Immature natural killer cell (primary cell): ENCODE measurements around the gene SCUBE1. TPM values are rescaled to one million over a fixed set of nuclear protein-coding genes. Genes with fewer than 3 reads are reported as not detected.
A peak's percentile ranks its signal among the peaks of the same experiment; 100 is the strongest.

Experiments
- DNase-seq, 3 donors: peaks; one replicate each; pipeline ENCODE4 v3.0.0; 2022; ENCODE audit warnings: mixed read lengths in 1 of 3
- H3K27ac Mint-ChIP-seq, 6 donors: one replicate each; pipeline ENCODE4 v1.8.0; 2020; ENCODE audit warnings: mixed read lengths in 6 of 6, mild to moderate bottlenecking in 5 of 6, inconsistent platforms in 4 of 6, moderate library complexity in 3 of 6
- H3K27me3 Mint-ChIP-seq, 3 donors: one replicate each; pipeline ENCODE4 v1.8.0; 2020 to 2021; ENCODE audit warnings: low read depth in 3 of 3, mild to moderate bottlenecking in 3 of 3, mixed read lengths in 3 of 3, moderate library complexity in 3 of 3, inconsistent platforms in 1 of 3
- H3K36me3 Mint-ChIP-seq, 3 donors: one replicate each; pipeline ENCODE4 v1.8.0; 2020; ENCODE audit warnings: mixed read lengths in 3 of 3, inconsistent platforms in 2 of 3, mild to moderate bottlenecking in 2 of 3
- H3K4me1 Mint-ChIP-seq, 2 donors: one replicate each; pipeline ENCODE4 v1.8.0; 2020; ENCODE audit warnings: inconsistent platforms in 2 of 2, mild to moderate bottlenecking in 2 of 2, mixed read lengths in 2 of 2, moderate library complexity in 1 of 2
- H3K4me3 Mint-ChIP-seq, 5 donors: one replicate each; pipeline ENCODE4 v1.8.0; 2020; ENCODE audit warnings: mild to moderate bottlenecking in 5 of 5, mixed read lengths in 5 of 5, inconsistent platforms in 3 of 5, moderate library complexity in 3 of 5
- H3K9me3 Mint-ChIP-seq, 6 donors: one replicate each; pipeline ENCODE4 v1.8.0; 2020; ENCODE audit warnings: mild to moderate bottlenecking in 6 of 6, mixed read lengths in 6 of 6, inconsistent platforms in 4 of 6, moderate library complexity in 3 of 6
- polyA plus RNA-seq, 3 donors: library from polyadenylated mRNA; unstranded; fragments of 300-500 nt; fragmentation: Illumina TruSeq; gene quantifications; one replicate each; pipeline ENCODE4 v1.2.3, GENCODE V29; 2021

The SCUBE1 gene
- under 1 TPM in 1 of 3 donors, not detected in 2; 0.16 TPM for polyA plus RNA-seq

DNA sequence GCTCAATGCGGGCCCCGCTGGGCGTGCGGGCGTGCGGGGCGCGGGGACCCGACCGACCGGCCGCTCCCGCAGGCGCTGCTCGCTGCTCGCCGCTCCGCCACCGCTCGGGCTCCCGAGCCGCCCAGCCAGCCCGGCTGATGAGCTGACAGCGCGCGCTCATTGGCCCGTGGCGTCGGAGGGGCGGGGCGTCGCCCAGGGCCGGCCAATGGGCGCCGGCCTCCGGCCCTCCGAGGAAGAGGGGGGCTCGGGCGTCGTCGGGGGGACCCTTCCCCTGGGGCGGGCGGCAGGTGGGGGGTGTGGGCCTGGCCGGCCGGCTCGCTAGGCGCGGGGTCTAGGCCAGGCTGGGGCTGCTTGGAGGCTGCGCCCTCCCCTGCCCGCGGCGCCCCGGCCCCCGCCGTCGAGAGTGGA lies at the start of gene SCUBE1:
TSS of gene SCUBE1 (minus strand) at position 111 of the 408 bp plus-strand sequence. CDS start 111 bp downstream, outside the sequence.
- Mint-ChIP-seq H3K36me3 (peaks cover 0 to 4% (median 0%) of the 10 kb centered on the region in 3 donors), H3K27me3 (peaks cover 16 to 34% (median 22%) of the 10 kb centered on the region in 3 donors), H3K27ac (peak within 1 kb of the TSS in 1 of 6 donors; percentile 50), H3K4me3 (peak within 1 kb of the TSS in 4 of 5 donors; percentile 29 to 68 (median 50)), H3K4me1 (peaks cover 0 to 8% of the 10 kb centered on the region in 2 donors), H3K9me3 (no peaks in the 10 kb centered on the region)
- DNase-seq: peak; percentile 49 to 56 (median 54)

GRCh38 chr22:43392385-43392989 lies 49.3 kb upstream of the SCUBE1 start:
- DNase-seq: no peak
- Mint-ChIP-seq H3K4me3 (no peak overlapping the region), H3K27ac (no peak overlapping the region), H3K9me3 (no peaks in the 10 kb centered on the region), H3K36me3 (no peaks in the 10 kb centered on the region), H3K27me3 (peaks cover 1 to 9% (median 8%) of the 10 kb centered on the region in 3 donors), H3K4me1 (peaks cover 0 to 2% of the 10 kb centered on the region in 2 donors)

GRCh38 chr22:43391306-43391705 lies 48.1 kb upstream of the SCUBE1 start:
- Mint-ChIP-seq H3K4me1 (peaks cover 0 to 2% of the 10 kb centered on the region in 2 donors), H3K27me3 (peaks cover 3 to 8% (median 7%) of the 10 kb centered on the region in 3 donors), H3K4me3 (no peak overlapping the region), H3K36me3 (no peaks in the 10 kb centered on the region), H3K9me3 (no peaks in the 10 kb centered on the region), H3K27ac (no peak overlapping the region)
- DNase-seq: no peak

DNA sequence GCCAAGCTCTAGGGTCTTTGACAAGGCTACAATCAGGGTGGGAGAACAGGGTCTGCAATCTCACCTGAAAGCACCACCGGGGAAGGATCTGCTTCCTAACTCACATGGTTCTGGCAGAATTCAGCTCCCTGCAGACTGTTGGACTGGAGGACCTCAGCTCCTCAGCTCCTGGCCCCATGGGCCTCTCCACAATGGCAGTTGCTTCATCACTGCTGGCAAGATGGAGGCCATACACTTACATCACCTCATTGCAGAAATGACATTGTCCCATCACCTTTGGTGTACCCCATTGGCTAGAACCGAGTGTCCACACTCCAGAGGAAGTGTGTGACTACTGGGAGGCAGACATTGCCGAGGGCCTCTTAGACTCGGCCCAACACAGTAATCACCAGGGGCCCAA lies 47.7 kb upstream of the SCUBE1 start:
- Mint-ChIP-seq H3K4me3 (no peak overlapping the region), H3K9me3 (no peaks in the 10 kb centered on the region), H3K27ac (no peak overlapping the region), H3K36me3 (no peaks in the 10 kb centered on the region), H3K27me3 (peaks cover 3 to 8% (median 7%) of the 10 kb centered on the region in 3 donors), H3K4me1 (peaks cover 0 to 4% of the 10 kb centered on the region in 2 donors)
- DNase-seq: no peak

- Mint-ChIP-seq H3K27ac (no peak overlapping the region), H3K4me3 (no peak overlapping the region), H3K27me3 (peaks cover 3 to 12% (median 8%) of the 10 kb centered on the region in 3 donors), H3K9me3 (no peaks in the 10 kb centered on the region), H3K36me3 (no peaks in the 10 kb centered on the region), H3K4me1 (peaks cover 0 to 6% of the 10 kb centered on the region in 2 donors)
- DNase-seq: no peak
Measured at GRCh38 chr22:43390166-43390565, 47.0 kb upstream of the SCUBE1 start.

DNA sequence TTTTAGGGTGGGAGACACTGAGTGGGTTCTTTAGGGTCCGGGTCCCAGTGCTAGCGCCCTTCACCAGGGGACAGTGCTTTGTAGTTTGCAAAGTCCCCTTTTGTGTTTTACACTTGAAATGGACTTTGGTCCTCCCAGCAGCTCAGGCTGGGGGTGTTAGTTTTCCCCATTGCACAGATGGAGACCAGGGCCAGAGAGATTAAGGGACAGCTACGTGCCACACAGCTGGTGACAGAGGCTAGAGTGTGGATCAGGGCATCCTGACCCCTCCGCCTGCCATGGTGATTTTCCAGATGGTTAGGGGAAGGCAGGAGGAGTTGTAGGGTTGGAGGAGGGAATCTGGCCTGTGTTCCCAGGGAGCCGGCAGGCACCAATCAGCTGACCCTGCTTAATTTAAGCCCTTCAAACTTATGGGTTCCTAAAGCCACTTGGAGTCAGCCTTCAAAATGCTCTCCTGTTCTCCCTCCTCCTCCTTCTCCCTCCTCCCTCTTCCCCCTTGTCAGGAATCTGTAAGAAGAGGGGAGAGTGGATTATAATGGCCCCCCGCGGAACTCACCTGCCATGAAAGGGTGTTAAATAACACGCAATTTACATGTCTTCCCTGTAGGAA lies 46.2 kb upstream of the SCUBE1 start:
- no peaks in the 10 kb centered on the region for H3K36me3 Mint-ChIP-seq
- peaks cover 0 to 6% of the 10 kb centered on the region in 2 donors for H3K4me1 Mint-ChIP-seq
- H3K27ac Mint-ChIP-seq: no peak overlapping the region
- H3K9me3 Mint-ChIP-seq: no peaks in the 10 kb centered on the region
- DNase-seq: no peak
- no peak overlapping the region for H3K4me3 Mint-ChIP-seq
- peaks cover 6 to 12% (median 12%) of the 10 kb centered on the region in 3 donors for H3K27me3 Mint-ChIP-seq

DNA sequence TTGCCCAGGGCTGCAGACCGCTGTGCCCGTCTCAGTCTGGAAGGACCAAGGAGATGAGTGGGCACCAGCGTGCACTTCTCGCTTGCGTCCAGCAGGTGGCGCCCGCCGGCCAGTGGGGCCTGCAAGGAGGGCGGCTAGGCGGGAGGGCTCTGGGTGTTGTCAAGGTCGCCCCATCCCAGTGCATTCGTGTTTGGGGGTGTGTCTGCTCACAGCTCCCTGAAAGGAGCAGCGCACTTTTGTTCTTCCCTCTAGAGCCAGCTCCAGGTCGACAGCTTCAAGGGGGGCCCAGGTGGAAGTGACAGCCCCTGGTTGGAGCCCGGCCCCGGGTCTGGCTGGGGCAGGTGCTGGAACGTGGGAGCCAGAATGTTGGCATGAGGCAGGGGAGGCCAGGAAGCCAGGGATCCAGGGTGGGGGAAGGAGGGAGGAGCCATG lies 45.3 kb upstream of the SCUBE1 start:
- Mint-ChIP-seq H3K27ac (no peak overlapping the region), H3K27me3 (peaks cover 8 to 12% (median 10%) of the 10 kb centered on the region in 3 donors), H3K4me1 (peaks cover 0 to 6% of the 10 kb centered on the region in 2 donors), H3K4me3 (no peak overlapping the region), H3K9me3 (no peaks in the 10 kb centered on the region), H3K36me3 (no peaks in the 10 kb centered on the region)
- peak; percentile 60 to 70 (median 65) for DNase-seq

DNA sequence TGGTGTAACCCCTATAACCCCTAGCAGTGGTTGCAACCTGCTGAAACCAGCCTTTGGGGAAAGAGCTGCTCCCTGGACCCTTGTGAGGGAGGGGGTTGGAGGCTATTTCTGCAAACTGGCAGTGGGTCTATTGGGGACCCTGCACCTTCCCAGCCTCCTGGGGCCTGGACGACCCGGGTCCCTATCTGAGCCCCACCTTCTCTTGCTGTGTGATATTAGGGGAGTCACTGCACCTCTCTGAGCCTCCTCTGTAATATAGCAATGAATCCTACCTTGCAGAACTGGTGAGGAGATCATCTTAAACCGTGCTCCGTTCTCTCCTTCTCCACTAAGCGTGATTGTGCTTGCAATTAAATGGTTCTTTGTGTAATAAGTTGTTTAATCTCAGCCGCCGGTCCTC lies 44.6 kb upstream of the SCUBE1 start:
- Mint-ChIP-seq H3K4me1 (peaks cover 0 to 6% of the 10 kb centered on the region in 2 donors), H3K9me3 (no peaks in the 10 kb centered on the region), H3K27ac (no peak overlapping the region), H3K36me3 (no peaks in the 10 kb centered on the region), H3K27me3 (peaks cover 11 to 13% (median 11%) of the 10 kb centered on the region in 3 donors), H3K4me3 (no peak overlapping the region)
- DNase-seq: no peak

DNA sequence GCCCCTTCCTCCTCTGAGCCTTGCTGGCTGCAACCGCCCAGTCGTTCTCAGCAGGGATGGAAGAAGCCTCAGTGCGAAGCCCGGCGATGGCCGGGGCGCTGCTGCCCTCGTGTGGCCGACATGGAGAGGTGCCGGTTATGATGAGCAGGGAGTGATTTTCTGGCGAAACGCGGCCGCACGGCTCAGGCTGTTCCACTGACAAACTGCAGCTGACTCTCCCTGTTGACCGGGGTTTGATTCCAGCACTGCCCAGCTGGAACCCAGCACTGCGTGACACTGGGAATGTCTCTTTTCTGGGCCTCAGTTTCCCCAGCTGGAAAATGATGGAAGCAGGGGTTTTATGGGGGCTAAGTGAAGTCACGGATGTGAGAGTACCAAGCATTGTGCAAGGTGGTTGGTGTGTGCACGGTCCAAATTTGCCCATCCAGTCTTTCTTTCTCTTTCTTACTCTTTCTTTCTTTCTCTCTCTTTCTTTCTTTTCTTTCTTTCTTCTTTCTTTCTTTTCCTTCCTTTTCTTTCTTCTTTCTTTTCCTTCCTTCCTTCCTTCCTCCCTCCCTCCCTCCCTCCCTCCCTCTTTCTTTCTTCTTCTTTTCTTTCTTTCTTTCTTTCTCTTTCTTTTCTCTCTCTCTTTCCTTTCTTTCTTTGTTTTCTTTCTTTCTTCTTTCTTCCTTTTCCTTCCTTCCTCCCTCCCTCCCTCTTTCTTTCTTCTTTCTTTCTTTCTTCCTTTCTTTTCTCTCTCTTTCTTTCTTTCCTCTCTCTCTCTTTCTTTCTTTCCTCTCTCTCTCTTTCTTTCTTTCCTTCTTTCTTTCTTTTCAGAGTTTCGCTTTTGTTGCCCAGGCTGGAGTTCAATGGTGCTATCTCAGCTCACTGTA lies 42.8 kb upstream of the SCUBE1 start:
- no peaks in the 10 kb centered on the region for H3K36me3 Mint-ChIP-seq
- H3K4me3 Mint-ChIP-seq: no peak overlapping the region
- no peak overlapping the region for H3K27ac Mint-ChIP-seq
- no peaks in the 10 kb centered on the region for H3K9me3 Mint-ChIP-seq
- H3K4me1 Mint-ChIP-seq: peaks cover 0 to 11% of the 10 kb centered on the region in 2 donors
- H3K27me3 Mint-ChIP-seq: peaks cover 12 to 24% (median 21%) of the 10 kb centered on the region in 3 donors
- DNase-seq: peak; percentile 69 to 77 (median 73)

GRCh38 chr22:43384863-43385262 lies 41.7 kb upstream of the SCUBE1 start:
- no peaks in the 10 kb centered on the region for H3K9me3 Mint-ChIP-seq
- H3K27me3 Mint-ChIP-seq: peaks cover 21 to 33% (median 30%) of the 10 kb centered on the region in 3 donors
- no peaks in the 10 kb centered on the region for H3K36me3 Mint-ChIP-seq
- peak overlapping the region in 1 of 5 donors; percentile 22 for H3K4me3 Mint-ChIP-seq
- H3K4me1 Mint-ChIP-seq: peaks cover 0 to 11% of the 10 kb centered on the region in 2 donors
- no peak for DNase-seq
- H3K27ac Mint-ChIP-seq: no peak overlapping the region

DNA sequence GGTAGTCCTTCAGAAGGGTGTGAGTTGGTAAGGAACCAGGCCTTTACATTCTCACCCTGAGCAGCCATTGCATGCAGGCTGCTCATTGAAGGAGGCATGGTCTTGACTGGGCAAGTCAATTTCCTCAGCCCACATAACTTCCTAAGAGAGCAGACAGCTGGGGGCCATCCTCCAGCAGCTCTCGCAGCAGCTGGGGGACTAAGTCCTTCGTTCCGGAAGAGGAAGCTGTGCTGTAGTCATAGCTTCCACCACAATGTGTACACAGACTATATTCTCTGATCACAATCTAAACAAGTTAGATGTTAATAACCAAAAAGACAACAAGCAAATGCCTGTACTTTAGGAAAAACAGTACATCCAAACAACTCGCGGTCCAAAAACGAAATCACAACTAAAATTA lies 38.5 kb upstream of the SCUBE1 start:
- H3K27me3 Mint-ChIP-seq: peaks cover 48 to 57% (median 49%) of the 10 kb centered on the region in 3 donors
- H3K9me3 Mint-ChIP-seq: peaks cover 0 to 2% (median under 1%) of the 10 kb centered on the region in 6 donors

GRCh38 chr22:43377896-43378704 lies 34.9 kb upstream of the SCUBE1 start:
- Mint-ChIP-seq H3K27me3 (peaks cover 54 to 73% (median 62%) of the 10 kb centered on the region in 3 donors), H3K4me3 (peak overlapping the region; percentile 46 to 79 (median 72)), H3K36me3 (peaks cover 0 to 8% (median 4%) of the 10 kb centered on the region in 3 donors), H3K9me3 (peaks cover 3 to 16% (median 11%) of the 10 kb centered on the region in 6 donors), H3K27ac (peak overlapping the region in 5 of 6 donors; percentile 79 to 90 (median 81)), H3K4me1 (peaks cover 30 to 33% of the 10 kb centered on the region in 2 donors)
- DNase-seq: peak; percentile 50 to 63 (median 63)

More for the DNA sequence above, 38.5 kb upstream of the SCUBE1 start:
- no peak overlapping the region for H3K4me3 Mint-ChIP-seq
- peaks cover 0 to under 1% (median under 1%) of the 10 kb centered on the region in 3 donors for H3K36me3 Mint-ChIP-seq
- peaks cover 23 to 30% of the 10 kb centered on the region in 2 donors for H3K4me1 Mint-ChIP-seq
- peak; percentile 10 to 27 (median 20) for DNase-seq
- H3K27ac Mint-ChIP-seq: no peak overlapping the region

GRCh38 chr22:43377548-43377895 lies 34.4 kb upstream of the SCUBE1 start:
- Mint-ChIP-seq H3K4me3 (peak overlapping the region; percentile 46 to 79 (median 72)), H3K4me1 (peaks cover 30 to 33% of the 10 kb centered on the region in 2 donors), H3K9me3 (peaks cover 3 to 16% (median 11%) of the 10 kb centered on the region in 6 donors), H3K27ac (peak overlapping the region in 5 of 6 donors; percentile 79 to 90 (median 81)), H3K36me3 (peaks cover 0 to 8% (median 4%) of the 10 kb centered on the region in 3 donors), H3K27me3 (peaks cover 54 to 70% (median 57%) of the 10 kb centered on the region in 3 donors)
- peak; percentile 42 to 50 (median 46) for DNase-seq
